Measurements from ENCODE around the gene CRYGN. TPM values are rescaled to one million over a fixed set of nuclear protein-coding genes. Genes with fewer than 3 reads are reported as not detected.
A peak's percentile ranks its signal among the peaks of the same experiment; 100 is the strongest.

Gene CRYGN
- total and polyA plus RNA-seq, 2 experiments from 2014 or later, result 0.59 to 1.5 TPM

DNA sequence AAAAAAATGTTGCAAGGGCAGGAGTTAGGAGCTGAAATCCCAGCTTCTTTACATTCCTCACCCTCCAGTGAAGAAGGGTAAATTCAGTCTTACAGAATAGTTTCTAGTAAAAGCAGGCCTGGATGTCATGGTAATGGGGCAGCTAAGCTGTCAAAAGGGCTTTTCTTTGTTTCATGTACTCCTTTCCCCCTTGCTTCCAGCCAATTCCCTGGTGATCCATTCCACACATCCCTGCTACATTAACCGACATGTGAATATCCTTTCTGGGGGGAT is 43.7 kb upstream of the CRYGN start:
- Histone ChIP-seq H3K36me3 (ENCODE audit: insufficient read depth) (peaks cover 9% of the 10 kb centered on the region), H3K79me2 (replicated peaks; ENCODE audit: insufficient read depth) (peaks cover 96% of the 10 kb centered on the region), H4K20me1 (replicated peaks; ENCODE audit: insufficient read depth) (peaks cover 31% of the 10 kb centered on the region), H2AFZ (no peak overlapping the region), H3K9me2 (ENCODE audit: insufficient read depth) (no peaks in the 10 kb centered on the region), H3K27me3 (ENCODE audit: insufficient read depth) (no peaks in the 10 kb centered on the region), H3K4me2 (no peak overlapping the region), H3K4me3 (no peak overlapping the region), H3F3A (replicated peaks; ENCODE audit: low read depth) (peaks cover 5% of the 10 kb centered on the region; the same call in 1 of the 2 replicates), H3K27ac (ENCODE audit: low read depth) (no peak overlapping the region; the same call in 1 of the 2 replicates), H3K4me1 (ENCODE audit: insufficient read depth) (peaks cover 11% of the 10 kb centered on the region)
- TF ChIP-seq ZNF331 (CRISPR knock-in tag; IDR thresholded peaks at IDR 0.05; ENCODE audit: low read depth) (no peak), POLR2AphosphoS5 (IDR thresholded peaks at IDR 0.05; ENCODE audit: low read depth) (no peak), EZH2 (IDR thresholded peaks at IDR 0.05; ENCODE audit: low read depth, unreplicated experiment) (no peak)
- TF ChIP-seq, protein P1, sequence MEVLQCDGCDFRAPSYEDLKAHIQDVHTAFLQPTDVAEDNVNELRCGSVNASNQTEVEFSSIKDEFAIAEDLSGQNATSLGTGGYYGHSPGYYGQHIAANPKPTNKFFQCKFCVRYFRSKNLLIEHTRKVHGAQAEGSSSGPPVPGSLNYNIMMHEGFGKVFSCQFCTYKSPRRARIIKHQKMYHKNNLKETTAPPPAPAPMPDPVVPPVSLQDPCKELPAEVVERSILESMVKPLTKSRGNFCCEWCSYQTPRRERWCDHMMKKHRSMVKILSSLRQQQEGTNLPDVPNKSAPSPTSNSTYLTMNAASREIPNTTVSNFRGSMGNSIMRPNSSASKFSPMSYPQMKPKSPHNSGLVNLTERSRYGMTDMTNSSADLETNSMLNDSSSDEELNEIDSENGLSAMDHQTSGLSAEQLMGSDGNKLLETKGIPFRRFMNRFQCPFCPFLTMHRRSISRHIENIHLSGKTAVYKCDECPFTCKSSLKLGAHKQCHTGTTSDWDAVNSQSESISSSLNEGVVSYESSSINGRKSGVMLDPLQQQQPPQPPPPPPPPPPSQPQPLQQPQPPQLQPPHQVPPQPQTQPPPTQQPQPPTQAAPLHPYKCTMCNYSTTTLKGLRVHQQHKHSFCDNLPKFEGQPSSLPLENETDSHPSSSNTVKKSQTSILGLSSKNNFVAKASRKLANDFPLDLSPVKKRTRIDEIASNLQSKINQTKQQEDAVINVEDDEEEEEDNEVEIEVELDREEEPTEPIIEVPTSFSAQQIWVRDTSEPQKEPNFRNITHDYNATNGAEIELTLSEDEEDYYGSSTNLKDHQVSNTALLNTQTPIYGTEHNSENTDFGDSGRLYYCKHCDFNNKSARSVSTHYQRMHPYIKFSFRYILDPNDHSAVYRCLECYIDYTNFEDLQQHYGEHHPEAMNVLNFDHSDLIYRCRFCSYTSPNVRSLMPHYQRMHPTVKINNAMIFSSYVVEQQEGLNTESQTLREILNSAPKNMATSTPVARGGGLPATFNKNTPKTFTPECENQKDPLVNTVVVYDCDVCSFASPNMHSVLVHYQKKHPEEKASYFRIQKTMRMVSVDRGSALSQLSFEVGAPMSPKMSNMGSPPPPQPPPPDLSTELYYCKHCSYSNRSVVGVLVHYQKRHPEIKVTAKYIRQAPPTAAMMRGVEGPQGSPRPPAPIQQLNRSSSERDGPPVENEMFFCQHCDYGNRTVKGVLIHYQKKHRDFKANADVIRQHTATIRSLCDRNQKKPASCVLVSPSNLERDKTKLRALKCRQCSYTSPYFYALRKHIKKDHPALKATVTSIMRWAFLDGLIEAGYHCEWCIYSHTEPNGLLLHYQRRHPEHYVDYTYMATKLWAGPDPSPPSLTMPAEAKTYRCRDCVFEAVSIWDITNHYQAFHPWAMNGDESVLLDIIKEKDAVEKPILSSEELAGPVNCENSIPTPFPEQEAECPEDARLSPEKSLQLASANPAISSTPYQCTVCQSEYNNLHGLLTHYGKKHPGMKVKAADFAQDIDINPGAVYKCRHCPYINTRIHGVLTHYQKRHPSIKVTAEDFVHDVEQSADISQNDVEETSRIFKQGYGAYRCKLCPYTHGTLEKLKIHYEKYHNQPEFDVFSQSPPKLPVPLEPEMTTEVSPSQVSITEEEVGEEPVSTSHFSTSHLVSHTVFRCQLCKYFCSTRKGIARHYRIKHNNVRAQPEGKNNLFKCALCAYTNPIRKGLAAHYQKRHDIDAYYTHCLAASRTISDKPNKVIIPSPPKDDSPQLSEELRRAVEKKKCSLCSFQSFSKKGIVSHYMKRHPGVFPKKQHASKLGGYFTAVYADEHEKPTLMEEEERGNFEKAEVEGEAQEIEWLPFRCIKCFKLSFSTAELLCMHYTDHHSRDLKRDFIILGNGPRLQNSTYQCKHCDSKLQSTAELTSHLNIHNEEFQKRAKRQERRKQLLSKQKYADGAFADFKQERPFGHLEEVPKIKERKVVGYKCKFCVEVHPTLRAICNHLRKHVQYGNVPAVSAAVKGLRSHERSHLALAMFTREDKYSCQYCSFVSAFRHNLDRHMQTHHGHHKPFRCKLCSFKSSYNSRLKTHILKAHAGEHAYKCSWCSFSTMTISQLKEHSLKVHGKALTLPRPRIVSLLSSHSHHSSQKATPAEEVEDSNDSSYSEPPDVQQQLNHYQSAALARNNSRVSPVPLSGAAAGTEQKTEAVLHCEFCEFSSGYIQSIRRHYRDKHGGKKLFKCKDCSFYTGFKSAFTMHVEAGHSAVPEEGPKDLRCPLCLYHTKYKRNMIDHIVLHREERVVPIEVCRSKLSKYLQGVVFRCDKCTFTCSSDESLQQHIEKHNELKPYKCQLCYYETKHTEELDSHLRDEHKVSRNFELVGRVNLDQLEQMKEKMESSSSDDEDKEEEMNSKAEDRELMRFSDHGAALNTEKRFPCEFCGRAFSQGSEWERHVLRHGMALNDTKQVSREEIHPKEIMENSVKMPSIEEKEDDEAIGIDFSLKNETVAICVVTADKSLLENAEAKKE (CRISPR knock-in tag; IDR thresholded peaks at IDR 0.05), result no peak
- Mint-ChIP-seq H3K27me3 (ENCODE audit: insufficient read depth, low read depth, poor library complexity) (no peaks in the 10 kb centered on the region), H3K36me3 (ENCODE audit: low read depth) (peaks cover 73% of the 10 kb centered on the region), H3K9me3 (no peaks in the 10 kb centered on the region), H3K4me3 (no peak overlapping the region), H3K27ac (no peak overlapping the region), H3K4me1 (peaks cover 26% of the 10 kb centered on the region)
- DNase-seq (ENCODE audit: low spot score) (no peak), ATAC-seq (no peak)

DNA sequence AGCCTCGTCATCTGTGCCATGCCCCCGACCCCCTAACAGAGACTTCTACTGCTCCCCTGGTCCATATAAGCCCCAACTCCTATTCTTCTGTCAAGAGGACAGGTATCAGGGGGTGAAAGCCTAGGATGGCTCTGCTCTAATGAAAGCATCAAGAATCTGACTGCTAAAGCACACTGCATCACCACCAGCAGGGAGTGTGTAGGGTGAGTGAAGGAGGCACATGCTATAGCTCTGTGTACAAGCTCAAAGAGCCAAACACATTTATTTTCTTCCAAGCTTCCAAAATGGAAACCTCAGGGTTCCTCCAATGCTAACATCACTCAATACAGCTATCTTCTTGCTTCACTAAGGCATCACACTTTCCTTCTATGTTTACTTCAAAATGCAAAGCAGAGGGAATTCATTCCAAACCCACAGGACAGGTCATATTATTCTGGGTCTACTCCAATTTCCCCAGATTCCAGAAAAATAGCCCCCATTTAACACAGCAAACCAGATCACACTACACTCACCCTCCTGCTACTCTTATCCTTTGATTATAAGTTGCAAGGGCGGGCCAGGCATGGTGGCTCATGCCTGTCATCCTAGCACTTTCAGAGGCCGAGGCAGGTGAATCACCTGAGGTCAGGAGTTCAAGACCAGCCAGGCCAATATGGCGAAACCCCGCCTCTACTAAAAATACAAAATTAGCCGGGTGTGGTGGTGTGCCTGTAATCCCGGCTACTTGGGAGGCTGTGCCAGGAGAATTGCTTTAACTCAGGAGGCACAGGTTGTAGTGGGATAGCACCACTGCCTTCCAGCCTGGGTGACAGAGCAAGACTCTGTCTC is 43.2 kb upstream of the CRYGN start:
- peaks cover 17% of the 10 kb centered on the region for H3K4me1 ChIP-seq (ENCODE audit: insufficient read depth)
- H3K79me2 ChIP-seq (replicated peaks; ENCODE audit: insufficient read depth), result peaks cover 96% of the 10 kb centered on the region
- Mint-ChIP-seq H3K27me3 (ENCODE audit: insufficient read depth, low read depth, poor library complexity) (no peaks in the 10 kb centered on the region), H3K9me3 (no peaks in the 10 kb centered on the region), H3K36me3 (ENCODE audit: low read depth) (peaks cover 67% of the 10 kb centered on the region), H3K4me1 (peaks cover 24% of the 10 kb centered on the region), H3K27ac (0 out of 2 replicates have a peak overlapping the region, but pooled peaks have one; percentile 3), H3K4me3 (no peak overlapping the region)
- H3K4me3 ChIP-seq, result no peak overlapping the region
- H3K27ac ChIP-seq (ENCODE audit: low read depth), result no peak overlapping the region; the same call in none of the 2 replicates
- H3F3A ChIP-seq (replicated peaks; ENCODE audit: low read depth), result peaks cover 5% of the 10 kb centered on the region; the same call in 1 of the 2 replicates
- peaks cover 31% of the 10 kb centered on the region for H4K20me1 ChIP-seq (replicated peaks; ENCODE audit: insufficient read depth)
- TF ChIP-seq POLR2AphosphoS5 (IDR thresholded peaks at IDR 0.05; ENCODE audit: low read depth) (no peak), ZNF331 (CRISPR knock-in tag; IDR thresholded peaks at IDR 0.05; ENCODE audit: low read depth) (no peak)
- no peaks in the 10 kb centered on the region for H3K9me2 ChIP-seq (ENCODE audit: insufficient read depth)
- no peak for DNase-seq (ENCODE audit: low spot score)
- no peaks in the 10 kb centered on the region for H3K27me3 ChIP-seq (ENCODE audit: insufficient read depth)
- peaks cover 9% of the 10 kb centered on the region for H3K36me3 ChIP-seq (ENCODE audit: insufficient read depth)
- H2AFZ ChIP-seq, result no peak overlapping the region
- ATAC-seq, result no peak
- no peak overlapping the region for H3K4me2 ChIP-seq

All from GM23338 (cell line).